ENCODE results near the gene EPB41. TPM values are rescaled to one million over a fixed set of nuclear protein-coding genes. Genes with fewer than 3 reads are reported as not detected.
"Not testable (repeated sequence)": the region's sequence is repeated elsewhere in the genome, so short reads cannot be mapped to it uniquely, and the experiment has no call there.

EPB41 gene
- total RNA-seq, 1 experiment from 2014 or later = 17.3 TPM

- Histone ChIP-seq H3K27me3 (ENCODE audit: low read length) (no peaks in the 10 kb centered on the region), H3K4me3 (ENCODE audit: low read length) (peak within 1 kb of the TSS; percentile 73), H2AFZ (ENCODE audit: low read length) (peak within 1 kb of the TSS; percentile 94), H4K20me1 (ENCODE audit: insufficient read depth, low read depth, low read length) (no peaks in the 10 kb centered on the region), H3K9me2 (replicated peaks; ENCODE audit: insufficient read depth, low read length) (no peaks in the 10 kb centered on the region), H3K9me3 (ENCODE audit: low read length) (no peaks in the 10 kb centered on the region), H3K4me2 (ENCODE audit: low read depth, low read length, poor library complexity, severe bottlenecking) (peak within 1 kb of the TSS; percentile 88), H3K27ac (ENCODE audit: low read length) (no peak within 1 kb of the TSS), H3K36me3 (ENCODE audit: insufficient read depth, low read length) (no peaks in the 10 kb centered on the region), H3K4me1 (ENCODE audit: low read length) (peaks cover 7% of the 10 kb centered on the region), H3K9ac (ENCODE audit: low read length) (peak within 1 kb of the TSS; percentile 72), H3K79me2 (ENCODE audit: low read length) (no peaks in the 10 kb centered on the region)
- no peak for DNase-seq
These were observed 209.6 kb downstream of the EPB41 start, which contains the start of gene TMEM200B for GRCh38 chr1:29123887-29124365. Gene TMEM200B, minus strand, starts transcription at chr1:29123903. Its CDS starts 2,075 bp downstream, at chr1:29121828.

- no peak overlapping the region for H3K27ac ChIP-seq (ENCODE audit: low read length)
- DNase-seq = peak; percentile 74
- peaks cover 7% of the 10 kb centered on the region for H3K4me1 ChIP-seq (ENCODE audit: low read length)
- peak overlapping the region; percentile 73 for H3K4me3 ChIP-seq (ENCODE audit: low read length)
- H3K9me2 ChIP-seq (replicated peaks; ENCODE audit: insufficient read depth, low read length) = no peaks in the 10 kb centered on the region
- no peaks in the 10 kb centered on the region for H3K79me2 ChIP-seq (ENCODE audit: low read length)
- peak overlapping the region; percentile 72 for H3K9ac ChIP-seq (ENCODE audit: low read length)
- no peaks in the 10 kb centered on the region for H4K20me1 ChIP-seq (ENCODE audit: insufficient read depth, low read depth, low read length)
- no peaks in the 10 kb centered on the region for H3K9me3 ChIP-seq (ENCODE audit: low read length)
- no peaks in the 10 kb centered on the region for H3K36me3 ChIP-seq (ENCODE audit: insufficient read depth, low read length)
- H3K27me3 ChIP-seq (ENCODE audit: low read length) = no peaks in the 10 kb centered on the region
- peak overlapping the region; percentile 88 for H3K4me2 ChIP-seq (ENCODE audit: low read depth, low read length, poor library complexity, severe bottlenecking)
- peak overlapping the region; percentile 94 for H2AFZ ChIP-seq (ENCODE audit: low read length)
These were observed 210.2 kb downstream of the EPB41 start for GRCh38 chr1:29124366-29125236.

GRCh38 chr1:29125237-29125641 is 210.9 kb downstream of the EPB41 start:
- Histone ChIP-seq H3K9ac (ENCODE audit: low read length) (no peak overlapping the region), H3K27ac (ENCODE audit: low read length) (no peak overlapping the region), H3K9me2 (replicated peaks; ENCODE audit: insufficient read depth, low read length) (no peaks in the 10 kb centered on the region), H3K4me1 (ENCODE audit: low read length) (peaks cover 7% of the 10 kb centered on the region), H3K79me2 (ENCODE audit: low read length) (no peaks in the 10 kb centered on the region), H3K9me3 (ENCODE audit: low read length) (no peaks in the 10 kb centered on the region), H3K27me3 (ENCODE audit: low read length) (no peaks in the 10 kb centered on the region), H3K4me2 (ENCODE audit: low read depth, low read length, poor library complexity, severe bottlenecking) (peak overlapping the region; percentile 88), H2AFZ (ENCODE audit: low read length) (peak overlapping the region; percentile 94; the same call in 1 of the 2 replicates), H4K20me1 (ENCODE audit: insufficient read depth, low read depth, low read length) (no peaks in the 10 kb centered on the region), H3K4me3 (ENCODE audit: low read length) (peak overlapping the region; percentile 73; the same call in 1 of the 2 replicates), H3K36me3 (ENCODE audit: insufficient read depth, low read length) (no peaks in the 10 kb centered on the region)
- DNase-seq = no peak

GRCh38 chr1:29125788-29126187 is 211.4 kb downstream of the EPB41 start:
- Histone ChIP-seq H3K9me3 (ENCODE audit: low read length) (no peaks in the 10 kb centered on the region), H3K36me3 (ENCODE audit: insufficient read depth, low read length) (no peaks in the 10 kb centered on the region), H3K27ac (ENCODE audit: low read length) (no peak overlapping the region), H4K20me1 (ENCODE audit: insufficient read depth, low read depth, low read length) (no peaks in the 10 kb centered on the region), H2AFZ (ENCODE audit: low read length) (no peak overlapping the region), H3K4me1 (ENCODE audit: low read length) (peaks cover 7% of the 10 kb centered on the region), H3K9ac (ENCODE audit: low read length) (no peak overlapping the region), H3K79me2 (ENCODE audit: low read length) (no peaks in the 10 kb centered on the region), H3K27me3 (ENCODE audit: low read length) (no peaks in the 10 kb centered on the region), H3K4me2 (ENCODE audit: low read depth, low read length, poor library complexity, severe bottlenecking) (no peak overlapping the region), H3K4me3 (ENCODE audit: low read length) (no peak overlapping the region), H3K9me2 (replicated peaks; ENCODE audit: insufficient read depth, low read length) (no peaks in the 10 kb centered on the region)
- DNase-seq = no peak

- Histone ChIP-seq H3K9me3 (ENCODE audit: low read length) (no peaks in the 10 kb centered on the region), H3K4me3 (ENCODE audit: low read length) (no peak overlapping the region), H3K36me3 (ENCODE audit: insufficient read depth, low read length) (no peaks in the 10 kb centered on the region), H3K9me2 (replicated peaks; ENCODE audit: insufficient read depth, low read length) (no peaks in the 10 kb centered on the region), H3K4me1 (ENCODE audit: low read length) (peaks cover 7% of the 10 kb centered on the region), H3K79me2 (ENCODE audit: low read length) (no peaks in the 10 kb centered on the region), H3K4me2 (ENCODE audit: low read depth, low read length, poor library complexity, severe bottlenecking) (no peak overlapping the region), H4K20me1 (ENCODE audit: insufficient read depth, low read depth, low read length) (no peaks in the 10 kb centered on the region), H3K9ac (ENCODE audit: low read length) (no peak overlapping the region), H3K27ac (ENCODE audit: low read length) (no peak overlapping the region), H3K27me3 (ENCODE audit: low read length) (no peaks in the 10 kb centered on the region), H2AFZ (ENCODE audit: low read length) (no peak overlapping the region)
- DNase-seq = no peak
These were observed 211.8 kb downstream of the EPB41 start for GRCh38 chr1:29126198-29126597.

- Histone ChIP-seq H2AFZ (ENCODE audit: low read length) (no peak overlapping the region), H3K9me3 (ENCODE audit: low read length) (no peaks in the 10 kb centered on the region), H3K9ac (ENCODE audit: low read length) (no peak overlapping the region), H4K20me1 (ENCODE audit: insufficient read depth, low read depth, low read length) (no peaks in the 10 kb centered on the region), H3K27me3 (ENCODE audit: low read length) (no peaks in the 10 kb centered on the region), H3K9me2 (replicated peaks; ENCODE audit: insufficient read depth, low read length) (no peaks in the 10 kb centered on the region), H3K4me2 (ENCODE audit: low read depth, low read length, poor library complexity, severe bottlenecking) (no peak overlapping the region), H3K4me3 (ENCODE audit: low read length) (no peak overlapping the region), H3K79me2 (ENCODE audit: low read length) (no peaks in the 10 kb centered on the region), H3K27ac (ENCODE audit: low read length) (no peak overlapping the region), H3K4me1 (ENCODE audit: low read length) (peaks cover 7% of the 10 kb centered on the region), H3K36me3 (ENCODE audit: insufficient read depth, low read length) (no peaks in the 10 kb centered on the region)
- DNase-seq = no peak
These were observed 214.4 kb downstream of the EPB41 start for GRCh38 chr1:29128739-29129138.

- Histone ChIP-seq H3K27me3 (ENCODE audit: low read length) (no peaks in the 10 kb centered on the region), H3K4me1 (ENCODE audit: low read length) (peaks cover under 1% of the 10 kb centered on the region; the same call in 1 of the 2 replicates), H3K9me3 (ENCODE audit: low read length) (no peaks in the 10 kb centered on the region), H3K4me3 (ENCODE audit: low read length) (no peak overlapping the region), H2AFZ (ENCODE audit: low read length) (no peak overlapping the region), H3K9ac (ENCODE audit: low read length) (no peak overlapping the region), H4K20me1 (ENCODE audit: insufficient read depth, low read depth, low read length) (no peaks in the 10 kb centered on the region), H3K79me2 (ENCODE audit: low read length) (no peaks in the 10 kb centered on the region), H3K4me2 (ENCODE audit: low read depth, low read length, poor library complexity, severe bottlenecking) (no peak overlapping the region), H3K36me3 (ENCODE audit: insufficient read depth, low read length) (no peaks in the 10 kb centered on the region), H3K27ac (ENCODE audit: low read length) (no peak overlapping the region), H3K9me2 (replicated peaks; ENCODE audit: insufficient read depth, low read length) (no peaks in the 10 kb centered on the region)
- no peak for DNase-seq
These were observed 215.5 kb downstream of the EPB41 start for GRCh38 chr1:29129916-29130315.

GRCh38 chr1:29131056-29131455 is 216.7 kb downstream of the EPB41 start:
- not testable (repeated sequence) for H3K4me1 ChIP-seq (ENCODE audit: low read length); H3K9ac ChIP-seq (ENCODE audit: low read length); H3K4me3 ChIP-seq (ENCODE audit: low read length); H3K9me3 ChIP-seq (ENCODE audit: low read length); H3K79me2 ChIP-seq (ENCODE audit: low read length); DNase-seq; H3K27me3 ChIP-seq (ENCODE audit: low read length); H3K36me3 ChIP-seq (ENCODE audit: insufficient read depth, low read length); H4K20me1 ChIP-seq (ENCODE audit: insufficient read depth, low read depth, low read length); H3K4me2 ChIP-seq (ENCODE audit: low read depth, low read length, poor library complexity, severe bottlenecking); H2AFZ ChIP-seq (ENCODE audit: low read length); H3K27ac ChIP-seq (ENCODE audit: low read length); H3K9me2 ChIP-seq (replicated peaks; ENCODE audit: insufficient read depth, low read length)

Data from Karpas-422 (cell line).